GM12892 (cell line): ENCODE data around the gene LEMD1.

Experiments used
- POLR2A ChIP-seq: IDR thresholded peaks from 2 replicates; pipeline ENCODE4 v1.6.1; 2011; ENCODE audit warnings: low read depth, low read length, control low read depth
- POLR2AphosphoS5 ChIP-seq: IDR thresholded peaks from 2 replicates; pipeline ENCODE4 v1.6.1; 2011; ENCODE audit warnings: low read depth, low read length, control low read depth

DNA sequence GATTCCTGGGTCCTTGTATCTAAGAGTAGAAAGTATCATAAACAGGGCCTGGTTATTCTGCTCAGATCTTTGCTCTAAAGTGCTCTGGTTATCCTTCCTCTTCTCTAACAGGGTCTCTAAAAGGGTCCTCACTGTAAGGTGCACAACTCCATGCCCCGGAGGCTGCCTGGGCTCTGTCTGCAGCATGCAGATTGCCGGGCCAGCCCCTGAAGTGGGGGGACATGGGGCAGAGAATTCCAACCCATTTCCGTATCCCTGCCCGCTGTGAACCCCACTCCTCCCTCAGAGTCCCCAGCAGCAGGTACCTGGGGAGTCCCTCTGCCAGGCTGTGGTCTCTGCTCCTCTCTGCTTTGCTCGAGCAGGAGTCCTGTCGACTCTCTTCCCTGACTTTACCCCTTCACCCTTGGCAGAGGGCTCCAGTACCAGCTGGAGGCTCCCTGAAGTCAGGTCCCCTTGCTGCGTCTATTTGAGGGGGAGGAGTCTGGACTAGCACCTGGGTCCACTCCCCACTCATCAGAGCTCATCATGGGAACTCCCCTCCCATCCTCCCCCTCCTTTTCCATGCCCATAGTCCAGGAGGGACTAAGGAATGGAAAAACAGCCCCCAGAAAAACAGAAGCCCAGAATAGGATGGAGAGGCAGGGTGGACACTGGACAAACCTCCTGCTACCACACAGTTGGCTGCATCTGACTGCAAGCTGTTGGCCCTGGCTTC, 21.9 kb upstream of the LEMD1 start:
- TF ChIP-seq POLR2AphosphoS5 (no peak), POLR2A (no peak)
